MM.1S (cell line): ENCODE data around the gene OGT.

Source experiments
- EZH2 ChIP-seq: fragments of 300-600 bp; sonication (generic); optimal IDR thresholded peaks from 2 replicates; pipeline ENCODE3; 2017; ENCODE audit warnings: low read depth, mild to moderate bottlenecking, antibody characterized with exemption, low read length, mixed read lengths
- EZH2phosphoT487 ChIP-seq: fragments of 300-600 bp; sonication (generic); IDR thresholded peaks from 2 replicates; pipeline ENCODE4 v1.6.1; 2018; ENCODE audit warnings: antibody characterized with exemption, low read length
- TF ChIP-seq, protein P1 (sequence below): fragments of 300-600 bp; sonication (generic); IDR thresholded peaks from 2 replicates; pipeline ENCODE4 v1.5.1; 2016; ENCODE audit warnings: antibody characterized with exemption, low read length, mixed read lengths

DNA sequence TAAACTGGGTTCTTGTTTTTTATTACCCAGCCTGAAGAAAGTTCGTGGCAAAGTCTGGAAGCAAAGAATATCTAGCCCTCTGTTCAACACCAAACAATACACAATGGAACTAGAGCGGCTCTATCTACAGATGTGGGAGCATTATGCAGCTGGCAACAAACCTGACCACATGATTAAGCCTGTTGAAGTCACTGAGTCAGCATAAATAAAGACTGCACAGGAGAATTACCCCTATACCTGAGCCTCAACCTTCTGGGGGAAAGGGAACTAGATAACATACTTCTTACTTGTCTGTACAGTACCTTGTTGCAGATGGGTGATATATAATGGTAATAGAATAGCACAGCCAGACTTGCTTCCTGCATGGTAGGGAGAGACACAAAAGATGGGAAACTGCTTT, 40.7 kb downstream of the OGT start:
- TF ChIP-seq EZH2 (no peak), EZH2phosphoT487 (no peak)
- TF ChIP-seq, protein P1, sequence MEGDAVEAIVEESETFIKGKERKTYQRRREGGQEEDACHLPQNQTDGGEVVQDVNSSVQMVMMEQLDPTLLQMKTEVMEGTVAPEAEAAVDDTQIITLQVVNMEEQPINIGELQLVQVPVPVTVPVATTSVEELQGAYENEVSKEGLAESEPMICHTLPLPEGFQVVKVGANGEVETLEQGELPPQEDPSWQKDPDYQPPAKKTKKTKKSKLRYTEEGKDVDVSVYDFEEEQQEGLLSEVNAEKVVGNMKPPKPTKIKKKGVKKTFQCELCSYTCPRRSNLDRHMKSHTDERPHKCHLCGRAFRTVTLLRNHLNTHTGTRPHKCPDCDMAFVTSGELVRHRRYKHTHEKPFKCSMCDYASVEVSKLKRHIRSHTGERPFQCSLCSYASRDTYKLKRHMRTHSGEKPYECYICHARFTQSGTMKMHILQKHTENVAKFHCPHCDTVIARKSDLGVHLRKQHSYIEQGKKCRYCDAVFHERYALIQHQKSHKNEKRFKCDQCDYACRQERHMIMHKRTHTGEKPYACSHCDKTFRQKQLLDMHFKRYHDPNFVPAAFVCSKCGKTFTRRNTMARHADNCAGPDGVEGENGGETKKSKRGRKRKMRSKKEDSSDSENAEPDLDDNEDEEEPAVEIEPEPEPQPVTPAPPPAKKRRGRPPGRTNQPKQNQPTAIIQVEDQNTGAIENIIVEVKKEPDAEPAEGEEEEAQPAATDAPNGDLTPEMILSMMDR, result no peak
